GM21737 (cell line): ENCODE measurements around the gene SHPK.

Source experiments
- ATAC-seq: cut with Tn5 transposase; IDR thresholded peaks from one replicate; pipeline ENCODE4 v1.9.1; 2021; ENCODE audit warnings: mild to moderate bottlenecking, moderate library complexity; ENCODE audit not compliant: unreplicated experiment

The SHPK gene

GRCh38 chr17:3660311-3660891 lies 24.4 kb upstream of the SHPK start:
- ATAC-seq, result no peak

- no peak for ATAC-seq
Observed at GRCh38 chr17:3659541-3660111, 23.6 kb upstream of the SHPK start.

- no peak for ATAC-seq
Observed at GRCh38 chr17:3658784-3659449, 22.9 kb upstream of the SHPK start.

GRCh38 chr17:3657874-3658783 lies 22.1 kb upstream of the SHPK start:
- no peak for ATAC-seq

- no peak for ATAC-seq
Observed at GRCh38 chr17:3657588-3657869, 21.5 kb upstream of the SHPK start.

- ATAC-seq, result no peak
Observed at GRCh38 chr17:3656755-3657587, 20.9 kb upstream of the SHPK start.

GRCh38 chr17:3656353-3656752 lies 20.3 kb upstream of the SHPK start:
- no peak for ATAC-seq

GRCh38 chr17:3655766-3656165 lies 19.7 kb upstream of the SHPK start:
- no peak for ATAC-seq

- ATAC-seq, result no peak
Observed at GRCh38 chr17:3647769-3648555, 11.9 kb upstream of the SHPK start.

- ATAC-seq, result no peak
Observed at GRCh38 chr17:3647251-3647650, 11.2 kb upstream of the SHPK start.

- ATAC-seq, result no peak
Observed at GRCh38 chr17:3645310-3645709, 9.3 kb upstream of the SHPK start.

- ATAC-seq, result no peak
Observed at GRCh38 chr17:3643889-3644349, 7.9 kb upstream of the SHPK start.

GRCh38 chr17:3641717-3642486 lies 5.9 kb upstream of the SHPK start:
- ATAC-seq, result no peak

- ATAC-seq, result no peak
Observed at GRCh38 chr17:3641014-3641413, 5.0 kb upstream of the SHPK start.

- ATAC-seq, result no peak
Observed at GRCh38 chr17:3639981-3640596, 4.0 kb upstream of the SHPK start.

- ATAC-seq, result peak; percentile 13
Observed at GRCh38 chr17:3636908-3637373, 891 bp upstream of the SHPK start.

- ATAC-seq, result no peak
Observed at GRCh38 chr17:3635474-3636153, 436 bp downstream of the SHPK start.

GRCh38 chr17:3632287-3632686 lies 3.8 kb downstream of the SHPK start:
- ATAC-seq, result no peak
